Neural cell (in vitro differentiated cells): Measurements from ENCODE around the gene NFIX.
"Not testable (repeated sequence)": the region's sequence is repeated elsewhere in the genome, so short reads cannot be mapped to it uniquely, and the experiment has no call there.

Source experiments
- EP300 ChIP-seq: fragments of 450-650 bp; conservative IDR thresholded peaks from 2 replicates; pipeline ENCODE4 v1.6.1; 2014; ENCODE audit warnings: antibody characterized with exemption, mild to moderate bottlenecking, moderate library complexity; ENCODE audit not compliant: poor library complexity, severe bottlenecking
- EZH2 ChIP-seq: fragments of 200-600, 300-800 bp; shearing (Covaris generic), sonication (generic); IDR thresholded peaks from 2 replicates; pipeline ENCODE4 v1.6.1; 2014; ENCODE audit warnings: antibody characterized with exemption, low read length, borderline replicate concordance, mild to moderate bottlenecking; ENCODE audit not compliant: insufficient read depth, poor library complexity, severe bottlenecking
- MXI1 ChIP-seq: fragments of 450-650 bp; conservative IDR thresholded peaks from 2 replicates; pipeline ENCODE4 v1.6.1; 2014; ENCODE audit warnings: antibody characterized with exemption, mild to moderate bottlenecking; ENCODE audit not compliant: poor library complexity, severe bottlenecking
- POLR2AphosphoS5 ChIP-seq: IDR thresholded peaks from 2 replicates; pipeline ENCODE4 v1.6.1; 2012
- RAD21 ChIP-seq: fragments of 450-650 bp; conservative IDR thresholded peaks from 2 replicates; pipeline ENCODE4 v1.6.1; 2014; ENCODE audit warnings: antibody characterized with exemption, mild to moderate bottlenecking, moderate library complexity
- SMC3 ChIP-seq: fragments of 450-650 bp; conservative IDR thresholded peaks from 2 replicates; pipeline ENCODE4 v1.6.1; 2014; ENCODE audit warnings: antibody characterized with exemption, mild to moderate bottlenecking, moderate library complexity; ENCODE audit not compliant: poor library complexity
- TAF1 ChIP-seq: IDR thresholded peaks from 2 replicates; pipeline ENCODE4 v1.6.1; 2012; ENCODE audit warnings: low read depth
- TF ChIP-seq, protein P1 (sequence below): fragments of 450-650 bp; IDR thresholded peaks from 2 replicates; pipeline ENCODE4 v1.5.1; 2014; ENCODE audit warnings: antibody characterized with exemption, mild to moderate bottlenecking, moderate library complexity; ENCODE audit not compliant: poor library complexity, severe bottlenecking
- TF ChIP-seq, protein P2 (sequence below): IDR thresholded peaks from 2 replicates; pipeline ENCODE4 v1.6.1; 2012; ENCODE audit warnings: borderline replicate concordance

DNA sequence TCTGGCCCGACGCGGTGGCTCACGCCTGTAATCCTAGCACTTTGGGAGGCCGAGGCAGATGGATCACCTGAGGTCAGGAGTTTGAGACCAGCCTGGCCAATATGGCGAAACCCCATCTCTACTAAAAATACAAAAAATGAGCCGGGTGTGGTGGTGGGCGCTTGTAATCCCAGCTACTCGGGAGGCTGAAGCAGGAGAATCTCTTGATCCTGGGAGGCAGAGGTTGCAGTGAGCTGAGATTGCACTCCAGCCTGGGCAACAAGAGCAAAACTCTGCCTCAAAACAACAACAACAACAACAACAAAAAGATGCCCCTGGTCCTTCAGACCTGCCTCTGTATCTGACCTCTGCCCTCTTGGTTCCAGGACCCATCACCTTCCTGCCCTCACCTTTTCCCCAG lies 39.7 kb upstream of the NFIX start:
- TF ChIP-seq POLR2AphosphoS5, TAF1, EZH2, EP300, SMC3, RAD21, MXI1: not testable (repeated sequence)
- TF ChIP-seq, protein P1, sequence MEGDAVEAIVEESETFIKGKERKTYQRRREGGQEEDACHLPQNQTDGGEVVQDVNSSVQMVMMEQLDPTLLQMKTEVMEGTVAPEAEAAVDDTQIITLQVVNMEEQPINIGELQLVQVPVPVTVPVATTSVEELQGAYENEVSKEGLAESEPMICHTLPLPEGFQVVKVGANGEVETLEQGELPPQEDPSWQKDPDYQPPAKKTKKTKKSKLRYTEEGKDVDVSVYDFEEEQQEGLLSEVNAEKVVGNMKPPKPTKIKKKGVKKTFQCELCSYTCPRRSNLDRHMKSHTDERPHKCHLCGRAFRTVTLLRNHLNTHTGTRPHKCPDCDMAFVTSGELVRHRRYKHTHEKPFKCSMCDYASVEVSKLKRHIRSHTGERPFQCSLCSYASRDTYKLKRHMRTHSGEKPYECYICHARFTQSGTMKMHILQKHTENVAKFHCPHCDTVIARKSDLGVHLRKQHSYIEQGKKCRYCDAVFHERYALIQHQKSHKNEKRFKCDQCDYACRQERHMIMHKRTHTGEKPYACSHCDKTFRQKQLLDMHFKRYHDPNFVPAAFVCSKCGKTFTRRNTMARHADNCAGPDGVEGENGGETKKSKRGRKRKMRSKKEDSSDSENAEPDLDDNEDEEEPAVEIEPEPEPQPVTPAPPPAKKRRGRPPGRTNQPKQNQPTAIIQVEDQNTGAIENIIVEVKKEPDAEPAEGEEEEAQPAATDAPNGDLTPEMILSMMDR: not testable (repeated sequence)
- TF ChIP-seq, protein P2, sequence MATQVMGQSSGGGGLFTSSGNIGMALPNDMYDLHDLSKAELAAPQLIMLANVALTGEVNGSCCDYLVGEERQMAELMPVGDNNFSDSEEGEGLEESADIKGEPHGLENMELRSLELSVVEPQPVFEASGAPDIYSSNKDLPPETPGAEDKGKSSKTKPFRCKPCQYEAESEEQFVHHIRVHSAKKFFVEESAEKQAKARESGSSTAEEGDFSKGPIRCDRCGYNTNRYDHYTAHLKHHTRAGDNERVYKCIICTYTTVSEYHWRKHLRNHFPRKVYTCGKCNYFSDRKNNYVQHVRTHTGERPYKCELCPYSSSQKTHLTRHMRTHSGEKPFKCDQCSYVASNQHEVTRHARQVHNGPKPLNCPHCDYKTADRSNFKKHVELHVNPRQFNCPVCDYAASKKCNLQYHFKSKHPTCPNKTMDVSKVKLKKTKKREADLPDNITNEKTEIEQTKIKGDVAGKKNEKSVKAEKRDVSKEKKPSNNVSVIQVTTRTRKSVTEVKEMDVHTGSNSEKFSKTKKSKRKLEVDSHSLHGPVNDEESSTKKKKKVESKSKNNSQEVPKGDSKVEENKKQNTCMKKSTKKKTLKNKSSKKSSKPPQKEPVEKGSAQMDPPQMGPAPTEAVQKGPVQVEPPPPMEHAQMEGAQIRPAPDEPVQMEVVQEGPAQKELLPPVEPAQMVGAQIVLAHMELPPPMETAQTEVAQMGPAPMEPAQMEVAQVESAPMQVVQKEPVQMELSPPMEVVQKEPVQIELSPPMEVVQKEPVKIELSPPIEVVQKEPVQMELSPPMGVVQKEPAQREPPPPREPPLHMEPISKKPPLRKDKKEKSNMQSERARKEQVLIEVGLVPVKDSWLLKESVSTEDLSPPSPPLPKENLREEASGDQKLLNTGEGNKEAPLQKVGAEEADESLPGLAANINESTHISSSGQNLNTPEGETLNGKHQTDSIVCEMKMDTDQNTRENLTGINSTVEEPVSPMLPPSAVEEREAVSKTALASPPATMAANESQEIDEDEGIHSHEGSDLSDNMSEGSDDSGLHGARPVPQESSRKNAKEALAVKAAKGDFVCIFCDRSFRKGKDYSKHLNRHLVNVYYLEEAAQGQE: not testable (repeated sequence)
